Transverse colon (tissue), 4 donors: ENCODE measurements around the gene DNAH1. TPM values are rescaled to one million over a fixed set of nuclear protein-coding genes. Genes with fewer than 3 reads are reported as not detected.

Experiments
- DNase-seq: peaks from one replicate; pipeline ENCODE4 v3.0.0-alpha.2; 2019
- H3K27ac ChIP-seq, 4 donors: fragments of 200-600 bp; sonication (generic); 2 replicates each; pipeline ENCODE4 v1.5.1; 2016 to 2018; ENCODE audit warnings: inconsistent platforms in 4 of 4
- H3K27me3 ChIP-seq: fragments of 200-600 bp; sonication (generic); 2 replicates; pipeline ENCODE4 v1.5.1; 2017; ENCODE audit warnings: inconsistent platforms
- H3K36me3 ChIP-seq, 4 donors: fragments of 200-600 bp; sonication (generic); 2 replicates each; pipeline ENCODE4 v1.5.1; 2017 to 2019; ENCODE audit warnings: inconsistent platforms in 4 of 4
- H3K4me1 ChIP-seq, 4 donors: fragments of 200-600 bp; sonication (generic); 2 replicates each; pipeline ENCODE4 v1.5.1; 2017 to 2020; ENCODE audit warnings: inconsistent platforms in 4 of 4
- H3K4me3 ChIP-seq, 4 donors: fragments of 200-600 bp; sonication (generic); 1 replicate in 1 of 4; 2 replicates in 3 of 4; pipeline versions ENCODE4 v1.5.1 to v1.6.1; 2017 to 2019; ENCODE audit warnings: inconsistent platforms in 4 of 4
- H3K9me3 ChIP-seq, 2 donors: fragments of 200-600 bp; sonication (generic); 2 replicates each; pipeline ENCODE4 v1.5.1; 2017 to 2019; ENCODE audit warnings: inconsistent platforms in 2 of 2
- CTCF ChIP-seq, 5 experiments: fragments of 200-600 bp in 3 of 5; fragments of 450-650 bp in 2 of 5; sonication (generic) in 3 of 5; IDR thresholded peaks; 1 replicate in 2 of 5; 2 replicates in 3 of 5; pipeline ENCODE4 v1.5.1; 2016 to 2017; ENCODE audit warnings: antibody characterized with exemption in 5 of 5, inconsistent platforms in 3 of 5, mild to moderate bottlenecking in 2 of 5, moderate library complexity in 1 of 5
- EP300 ChIP-seq: sonication (generic); formaldehyde crosslinking; IDR thresholded peaks from one replicate; pipeline ENCODE4 v1.6.1; 2017; ENCODE audit warnings: antibody characterized with exemption, low read depth
- POLR2A ChIP-seq: fragments of 450-650 bp; IDR thresholded peaks from one replicate; pipeline ENCODE4 v1.6.1; 2016; ENCODE audit warnings: antibody characterized with exemption, mild to moderate bottlenecking, moderate library complexity
- POLR2AphosphoS5 ChIP-seq, 3 donors: sonication (generic); formaldehyde crosslinking; IDR thresholded peaks; one replicate each; pipeline ENCODE4 v1.6.1; 2016; ENCODE audit warnings: antibody characterized with exemption in 3 of 3
- WGBS, 2 donors: methylation state at CpG; one replicate each; pipeline ENCODE4 v1.1.5; 2018; ENCODE audit warnings: low coverage in 1 of 2; 5-methylcytosine and 5-hydroxymethylcytosine counted together
- in situ Hi-C, 4 donors: fragments of 200-750 bp; cut with MboI; loops; one replicate each; pipeline versions ENCODE4 v1.15.0 to v1.15.1; 2017; ENCODE audit warnings: low sequenced_read_pairs in 3 of 4, low pct_ligation_motif_present in 1 of 4, low pct_unique_long_range_greater_than_20kb in 1 of 4
- intact Hi-C: fragments of 100-400 bp; cut with DNase I; formaldehyde crosslinking; loops from one replicate; pipeline ENCODE4 v1.15.1; 2023; ENCODE audit warnings: low total_unique reads
- total RNA-seq, 4 donors: library from RNA; depleted of rRNA; stranded (reverse); fragments of >200 nt; gene quantifications; one replicate each; pipeline ENCODE4 v1.1.0, GENCODE V29; 2016

Gene DNAH1
- total RNA-seq, 4 donors from 2014 or later = 17.6 to 102 (median 26.3) TPM

GRCh38 chr3:52357151-52358080 lies 41.3 kb downstream of the DNAH1 start:
- Histone ChIP-seq H3K27me3 (no peaks in the 10 kb centered on the region), H3K4me1 (no peaks in the 10 kb centered on the region), H3K9me3 (no peaks in the 10 kb centered on the region), H3K4me3 (no peak overlapping the region), H3K36me3 (peaks cover 0 to 10% (median 1%) of the 10 kb centered on the region in 4 donors), H3K27ac (no peak overlapping the region)
- in situ Hi-C loops = no loop called here
- WGBS, 2 donors = 89 to 91% methylated on average over 5 to 27 of the region's 27 CpGs
- DNase-seq = no peak
- intact Hi-C loops = no loop called here
- no peak for TF ChIP-seq EP300
- no peak for TF ChIP-seq POLR2AphosphoS5 (IDR thresholded peaks at IDR 0.05)
- no peak for TF ChIP-seq CTCF (IDR thresholded peaks at IDR 0.05)

- Histone ChIP-seq H3K36me3 (peaks cover 0 to 10% (median 1%) of the 10 kb centered on the region in 4 donors), H3K27me3 (no peaks in the 10 kb centered on the region), H3K4me1 (no peaks in the 10 kb centered on the region), H3K27ac (no peak overlapping the region), H3K4me3 (no peak overlapping the region), H3K9me3 (no peaks in the 10 kb centered on the region)
- intact Hi-C loops (no loop called here), in situ Hi-C loops (no loop called here)
- TF ChIP-seq EP300 (no peak), POLR2AphosphoS5 (IDR thresholded peaks at IDR 0.05) (no peak), CTCF (IDR thresholded peaks at IDR 0.05) (no peak)
- no peak for DNase-seq
- 92 to 95% methylated on average over 7 to 18 of the region's 18 CpGs for WGBS, 2 donors
These were observed 42.3 kb downstream of the DNAH1 start for GRCh38 chr3:52358362-52358940.

- DNase-seq = no peak
- Histone ChIP-seq H3K36me3 (peaks cover 0 to 10% (median 1%) of the 10 kb centered on the region in 4 donors), H3K27ac (no peak overlapping the region), H3K27me3 (no peaks in the 10 kb centered on the region), H3K4me1 (no peaks in the 10 kb centered on the region), H3K4me3 (no peak overlapping the region), H3K9me3 (no peaks in the 10 kb centered on the region)
- 89% methylated on average over 12 of the region's 12 CpGs; no CpG with 5 or more reads in 1 of the 2 donors for WGBS, 2 donors
- in situ Hi-C loops (no loop called here), intact Hi-C loops (no loop called here)
- TF ChIP-seq POLR2AphosphoS5 (IDR thresholded peaks at IDR 0.05) (no peak), EP300 (no peak), POLR2A (no peak), CTCF (IDR thresholded peaks at IDR 0.05) (no peak)
These were observed 43.2 kb downstream of the DNAH1 start for GRCh38 chr3:52359116-52359855.

- Histone ChIP-seq H3K27ac (no peak overlapping the region), H3K9me3 (no peaks in the 10 kb centered on the region), H3K4me3 (no peak overlapping the region), H3K36me3 (peaks cover 0 to 10% (median 1%) of the 10 kb centered on the region in 4 donors), H3K4me1 (no peaks in the 10 kb centered on the region), H3K27me3 (no peaks in the 10 kb centered on the region)
- TF ChIP-seq POLR2A (no peak), EP300 (no peak), POLR2AphosphoS5 (IDR thresholded peaks at IDR 0.05) (no peak), CTCF (IDR thresholded peaks at IDR 0.05) (no peak)
- 90% methylated on average over 9 of the region's 9 CpGs; no CpG with 5 or more reads in 1 of the 2 donors for WGBS, 2 donors
- in situ Hi-C loops (no loop called here), intact Hi-C loops (no loop called here)
- no peak for DNase-seq
These were observed 44.9 kb downstream of the DNAH1 start for GRCh38 chr3:52361011-52361410.
